Loucy (cell line): ENCODE results near the gene PRKACA.

Source experiments
- H2AFZ ChIP-seq: fragments of 200-600 bp; sonication (generic); 2 replicates; pipeline ENCODE4 v1.6.0; 2016; ENCODE audit warnings: antibody characterized with exemption, mild to moderate bottlenecking, low read length, moderate library complexity
- H3F3A ChIP-seq: fragments of 200-600 bp; 2 replicates; pipeline ENCODE4 v1.6.0; 2016; ENCODE audit warnings: antibody characterized with exemption, low read depth, mild to moderate bottlenecking
- H3K27me3 ChIP-seq: fragments of 200-600 bp; sonication (generic); 2 replicates; pipeline ENCODE4 v1.6.1; 2014; ENCODE audit warnings: low read length, mild to moderate bottlenecking; ENCODE audit not compliant: insufficient read depth, poor library complexity, severe bottlenecking
- H3K36me3 ChIP-seq: fragments of 200-600 bp; sonication (generic); 2 replicates; pipeline ENCODE4 v1.6.1; 2016; ENCODE audit warnings: low read length; ENCODE audit not compliant: insufficient read depth
- H3K4me1 ChIP-seq: fragments of 200-600 bp; sonication (generic); 2 replicates; pipeline ENCODE4 v1.5.1; 2014; ENCODE audit warnings: low read length, mild to moderate bottlenecking; ENCODE audit not compliant: insufficient read depth, poor library complexity, severe bottlenecking
- H3K4me2 ChIP-seq: fragments of 200-600 bp; sonication (generic); 2 replicates; pipeline ENCODE4 v1.6.0; 2014; ENCODE audit warnings: antibody characterized with exemption, low read length, low read depth, mild to moderate bottlenecking; ENCODE audit not compliant: poor library complexity, severe bottlenecking
- H3K4me3 ChIP-seq: fragments of 200-600 bp; sonication (generic); 2 replicates; pipeline ENCODE4 v1.5.1; 2014; ENCODE audit warnings: low read length, mild to moderate bottlenecking, mixed read lengths; ENCODE audit not compliant: poor library complexity, severe bottlenecking
- H3K79me2 ChIP-seq: fragments of 200-600 bp; sonication (generic); 2 replicates; pipeline ENCODE4 v1.6.1; 2014; ENCODE audit warnings: low read length; ENCODE audit not compliant: insufficient read depth
- H3K9ac ChIP-seq: fragments of 200-600 bp; sonication (generic); 2 replicates; pipeline ENCODE4 v1.6.0; 2014; ENCODE audit warnings: mild to moderate bottlenecking, low read depth, low read length, moderate library complexity; ENCODE audit not compliant: poor library complexity, severe bottlenecking
- H3K9me2 ChIP-seq: fragments of 200-600 bp; sonication (generic); replicated peaks from 2 replicates; pipeline ENCODE4 v1.6.1; 2016; ENCODE audit warnings: low read depth, low read length, mixed read lengths
- H3K9me3 ChIP-seq: fragments of 200-600 bp; sonication (generic); 2 replicates; pipeline ENCODE4 v1.6.1; 2014; ENCODE audit warnings: mild to moderate bottlenecking, antibody characterized with exemption, low read length, low read depth; ENCODE audit not compliant: insufficient read depth
- H4K20me1 ChIP-seq: fragments of 200-600 bp; sonication (generic); 2 replicates; pipeline ENCODE4 v1.6.0; 2014; ENCODE audit warnings: antibody characterized with exemption, low read length, mild to moderate bottlenecking; ENCODE audit not compliant: insufficient read depth, poor library complexity, severe bottlenecking
- EZH2phosphoT487 ChIP-seq: fragments of 200-600 bp; IDR thresholded peaks from 2 replicates; pipeline ENCODE4 v1.6.1; 2018; ENCODE audit warnings: antibody characterized with exemption, mild to moderate bottlenecking, moderate library complexity, borderline replicate concordance
- TF ChIP-seq, protein P1 (sequence below): fragments of 200-600 bp; sonication (generic); conservative IDR thresholded peaks from 2 replicates; pipeline ENCODE4 v1.5.1; 2014; ENCODE audit warnings: mild to moderate bottlenecking, antibody characterized with exemption, low read length

Gene PRKACA

DNA sequence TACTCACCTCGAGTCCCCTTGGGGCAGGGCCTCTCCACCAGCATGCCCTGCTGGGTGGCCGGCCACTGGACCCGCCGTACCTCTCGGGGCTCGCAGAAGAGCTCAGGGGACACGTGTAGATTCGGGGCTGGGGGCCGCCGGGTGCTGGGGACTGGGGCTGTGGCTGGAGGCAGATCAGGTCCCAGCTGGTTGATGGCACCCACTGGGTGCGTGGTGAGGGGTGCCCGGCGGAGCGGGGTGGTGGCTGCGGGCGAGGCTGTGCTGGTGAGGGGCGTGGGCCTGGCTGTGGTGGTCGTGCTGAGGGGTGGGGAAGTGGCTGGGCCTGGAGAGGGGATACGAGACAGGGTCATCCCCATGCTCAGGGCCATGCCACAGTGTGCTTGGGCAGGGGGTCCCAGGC, 43.7 kb upstream of the PRKACA start:
- Histone ChIP-seq H3K79me2 (no peaks in the 10 kb centered on the region), H3K36me3 (peaks cover 26% of the 10 kb centered on the region; the same call in 1 of the 2 replicates), H3K4me1 (no peaks in the 10 kb centered on the region), H3K4me2 (no peak overlapping the region), H3K9ac (no peak overlapping the region), H3K4me3 (no peak overlapping the region), H3K27me3 (no peaks in the 10 kb centered on the region), H4K20me1 (no peaks in the 10 kb centered on the region), H3K9me3 (no peaks in the 10 kb centered on the region), H3F3A (no peaks in the 10 kb centered on the region), H3K9me2 (no peaks in the 10 kb centered on the region), H2AFZ (no peak overlapping the region)
- TF ChIP-seq EZH2phosphoT487 = no peak
- TF ChIP-seq, protein P1, sequence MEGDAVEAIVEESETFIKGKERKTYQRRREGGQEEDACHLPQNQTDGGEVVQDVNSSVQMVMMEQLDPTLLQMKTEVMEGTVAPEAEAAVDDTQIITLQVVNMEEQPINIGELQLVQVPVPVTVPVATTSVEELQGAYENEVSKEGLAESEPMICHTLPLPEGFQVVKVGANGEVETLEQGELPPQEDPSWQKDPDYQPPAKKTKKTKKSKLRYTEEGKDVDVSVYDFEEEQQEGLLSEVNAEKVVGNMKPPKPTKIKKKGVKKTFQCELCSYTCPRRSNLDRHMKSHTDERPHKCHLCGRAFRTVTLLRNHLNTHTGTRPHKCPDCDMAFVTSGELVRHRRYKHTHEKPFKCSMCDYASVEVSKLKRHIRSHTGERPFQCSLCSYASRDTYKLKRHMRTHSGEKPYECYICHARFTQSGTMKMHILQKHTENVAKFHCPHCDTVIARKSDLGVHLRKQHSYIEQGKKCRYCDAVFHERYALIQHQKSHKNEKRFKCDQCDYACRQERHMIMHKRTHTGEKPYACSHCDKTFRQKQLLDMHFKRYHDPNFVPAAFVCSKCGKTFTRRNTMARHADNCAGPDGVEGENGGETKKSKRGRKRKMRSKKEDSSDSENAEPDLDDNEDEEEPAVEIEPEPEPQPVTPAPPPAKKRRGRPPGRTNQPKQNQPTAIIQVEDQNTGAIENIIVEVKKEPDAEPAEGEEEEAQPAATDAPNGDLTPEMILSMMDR = no peak

DNA sequence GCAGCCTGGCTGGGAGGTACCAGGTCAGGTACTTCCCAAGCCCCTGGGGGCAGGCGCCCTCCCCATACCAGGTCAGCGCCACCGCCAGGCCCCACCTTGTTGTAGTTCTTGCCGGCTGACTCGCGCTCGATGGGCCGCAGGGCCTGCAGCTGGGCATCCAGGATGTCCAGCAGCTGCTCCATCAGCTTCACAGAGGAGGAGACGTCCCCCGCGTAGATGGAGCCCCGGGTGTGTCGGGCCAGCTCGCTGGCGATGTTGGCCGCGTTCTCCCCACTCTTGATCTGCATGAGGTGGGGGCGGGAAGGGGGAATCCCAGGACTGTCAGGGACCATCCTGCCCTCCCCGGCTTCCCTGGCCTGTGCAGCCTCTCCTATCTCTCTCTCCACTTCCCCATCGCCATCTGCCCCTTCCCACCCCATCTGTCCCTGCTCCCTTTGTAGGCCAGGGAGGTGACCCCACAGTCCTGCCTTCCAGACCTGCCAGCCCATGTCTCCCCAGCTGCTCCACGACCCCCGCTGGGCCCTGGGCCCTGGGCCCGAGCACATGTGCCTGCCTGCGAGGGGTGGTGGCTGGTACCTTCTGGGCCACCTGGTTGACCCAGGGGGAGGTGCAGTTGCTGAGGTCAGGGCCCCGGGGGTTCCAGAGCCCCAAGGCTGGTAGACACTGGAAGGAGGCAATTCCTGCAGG, 42.6 kb upstream of the PRKACA start:
- H3K9me2 ChIP-seq = no peaks in the 10 kb centered on the region
- no peaks in the 10 kb centered on the region for H3K79me2 ChIP-seq
- no peak overlapping the region for H3K9ac ChIP-seq
- H3K27me3 ChIP-seq = no peaks in the 10 kb centered on the region
- TF ChIP-seq, protein P1 = no peak
- no peak for TF ChIP-seq EZH2phosphoT487
- no peaks in the 10 kb centered on the region for H3K4me1 ChIP-seq
- no peak overlapping the region for H2AFZ ChIP-seq
- no peak overlapping the region for H3K4me3 ChIP-seq
- H4K20me1 ChIP-seq = no peaks in the 10 kb centered on the region
- H3K36me3 ChIP-seq = peaks cover 35% of the 10 kb centered on the region; the same call in 1 of the 2 replicates
- no peaks in the 10 kb centered on the region for H3K9me3 ChIP-seq
- H3K4me2 ChIP-seq = no peak overlapping the region
- no peaks in the 10 kb centered on the region for H3F3A ChIP-seq

DNA sequence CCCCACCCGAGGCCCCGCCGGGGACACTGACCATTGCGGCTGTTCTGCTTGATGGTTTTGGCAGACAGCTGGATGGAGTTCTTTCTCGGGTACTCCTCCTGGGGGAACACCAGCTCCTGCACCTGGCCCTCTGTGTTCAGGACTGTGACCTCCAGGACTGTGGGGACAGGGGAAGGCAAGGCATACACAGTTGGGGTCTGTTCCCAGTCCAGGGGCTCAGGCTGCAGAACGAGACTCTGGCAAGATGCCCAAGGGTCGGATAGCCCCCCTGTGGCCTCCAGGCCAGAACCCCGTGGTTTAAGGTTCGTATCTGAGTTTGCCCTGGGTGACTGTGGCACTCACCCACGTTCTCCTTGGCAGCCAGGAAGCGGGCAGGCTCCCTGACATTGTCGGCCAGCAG, 41.5 kb upstream of the PRKACA start:
- H2AFZ ChIP-seq = no peak overlapping the region
- no peaks in the 10 kb centered on the region for H3K79me2 ChIP-seq
- TF ChIP-seq, protein P1 = no peak
- no peak for TF ChIP-seq EZH2phosphoT487
- no peaks in the 10 kb centered on the region for H3F3A ChIP-seq
- H3K9ac ChIP-seq = no peak overlapping the region
- no peaks in the 10 kb centered on the region for H3K9me3 ChIP-seq
- no peaks in the 10 kb centered on the region for H3K27me3 ChIP-seq
- no peaks in the 10 kb centered on the region for H3K4me1 ChIP-seq
- H3K36me3 ChIP-seq = peaks cover 35% of the 10 kb centered on the region; the same call in 1 of the 2 replicates
- no peak overlapping the region for H3K4me2 ChIP-seq
- no peaks in the 10 kb centered on the region for H4K20me1 ChIP-seq
- H3K4me3 ChIP-seq = no peak overlapping the region
- H3K9me2 ChIP-seq = no peaks in the 10 kb centered on the region
